GM18526 (cell line): ENCODE measurements around the gene MFSD12.

Experiments used
- POLR2A ChIP-seq: IDR thresholded peaks from 3 replicates; pipeline ENCODE4 v1.6.1; 2011; ENCODE audit not compliant: insufficient read length; ENCODE audit errors: extremely low read depth

MFSD12 gene

DNA sequence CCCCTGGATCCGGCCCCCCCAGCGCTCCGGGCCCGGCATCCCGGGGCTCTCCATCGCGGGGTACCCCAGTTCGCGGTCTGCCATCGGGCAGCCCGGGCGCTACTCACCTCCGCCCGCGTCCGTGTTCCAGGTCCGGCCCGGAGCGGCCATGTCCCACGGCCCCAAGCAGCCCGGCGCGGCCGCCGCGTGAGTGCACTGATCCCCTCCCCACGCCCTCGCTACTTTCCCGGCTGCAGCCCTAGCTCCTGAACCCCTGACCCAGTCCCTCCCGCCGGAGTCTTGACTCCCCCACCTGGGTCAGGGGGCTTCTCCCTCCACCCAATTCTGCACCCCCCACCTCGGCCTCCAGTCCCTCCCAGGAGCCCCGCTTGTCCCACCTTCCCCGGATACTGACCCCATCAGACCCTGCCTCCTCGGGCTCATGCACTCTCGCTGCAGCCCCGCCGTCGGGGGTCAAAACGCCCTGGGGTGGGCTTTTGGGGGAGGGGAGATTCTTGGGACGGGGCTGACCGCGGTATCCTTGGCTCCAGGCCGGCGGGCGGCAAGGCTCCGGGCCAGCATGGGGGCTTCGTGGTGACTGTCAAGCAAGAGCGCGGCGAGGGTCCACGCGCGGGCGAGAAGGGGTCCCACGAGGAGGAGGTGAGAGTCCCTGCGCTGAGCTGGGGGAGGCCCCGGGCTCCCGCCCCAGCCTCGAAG, 15.9 kb upstream of the MFSD12 start:
- no peak for TF ChIP-seq POLR2A

- no peak for TF ChIP-seq POLR2A
These were observed 15.4 kb upstream of the MFSD12 start, which contains the start of gene HMG20B for GRCh38 chr19:3572855-3573161. TSS of gene HMG20B (plus strand) at chr19:3572944. CDS start at chr19:3573310, 366 bp downstream.

- no peak for TF ChIP-seq POLR2A
These were observed 14.9 kb upstream of the MFSD12 start for GRCh38 chr19:3572132-3572854.

GRCh38 chr19:3570606-3571011, 13.2 kb upstream of the MFSD12 start:
- no peak for TF ChIP-seq POLR2A

- TF ChIP-seq POLR2A = no peak
These were observed 7.8 kb upstream of the MFSD12 start for GRCh38 chr19:3565139-3565538.

DNA sequence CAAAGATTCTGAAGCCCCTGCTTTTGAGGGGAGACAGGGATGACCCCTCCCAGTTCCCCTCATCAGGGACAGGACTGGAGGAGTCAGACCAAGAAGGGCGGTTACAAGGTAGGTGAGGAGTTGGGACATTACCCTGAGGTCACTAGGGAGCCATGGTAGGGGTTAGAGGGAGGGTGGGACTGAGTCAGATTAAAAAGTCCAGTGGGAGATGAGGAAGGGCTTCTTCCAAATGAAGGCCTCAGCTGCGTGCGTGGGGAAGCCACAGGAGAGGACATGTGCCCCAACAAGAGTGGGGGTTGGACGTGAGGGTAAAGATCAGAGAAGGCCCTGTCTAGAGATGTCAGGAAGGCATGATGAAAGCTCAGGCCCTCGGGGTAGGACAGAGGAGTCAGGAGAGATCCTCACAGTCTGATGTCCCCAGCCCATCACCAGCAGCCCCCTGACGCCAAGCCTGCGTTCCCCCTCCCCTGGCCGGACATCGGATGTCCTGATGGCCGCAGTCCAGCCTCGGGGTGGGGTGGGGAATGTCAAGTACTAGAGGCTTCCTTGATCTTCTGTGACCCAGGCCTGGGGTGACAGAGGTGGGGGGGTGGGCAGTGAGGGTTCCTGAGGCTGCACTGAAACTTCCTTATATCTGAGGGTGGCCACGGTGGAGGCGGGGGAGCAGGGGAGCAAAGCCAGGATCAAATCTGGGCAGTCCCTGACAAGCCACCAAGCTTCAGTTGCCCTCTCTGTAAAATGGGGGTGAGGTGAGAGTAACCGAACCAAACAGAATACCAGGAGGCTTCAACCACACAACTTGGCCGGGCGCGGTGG, 6.5 kb upstream of the MFSD12 start:
- TF ChIP-seq POLR2A = no peak

DNA sequence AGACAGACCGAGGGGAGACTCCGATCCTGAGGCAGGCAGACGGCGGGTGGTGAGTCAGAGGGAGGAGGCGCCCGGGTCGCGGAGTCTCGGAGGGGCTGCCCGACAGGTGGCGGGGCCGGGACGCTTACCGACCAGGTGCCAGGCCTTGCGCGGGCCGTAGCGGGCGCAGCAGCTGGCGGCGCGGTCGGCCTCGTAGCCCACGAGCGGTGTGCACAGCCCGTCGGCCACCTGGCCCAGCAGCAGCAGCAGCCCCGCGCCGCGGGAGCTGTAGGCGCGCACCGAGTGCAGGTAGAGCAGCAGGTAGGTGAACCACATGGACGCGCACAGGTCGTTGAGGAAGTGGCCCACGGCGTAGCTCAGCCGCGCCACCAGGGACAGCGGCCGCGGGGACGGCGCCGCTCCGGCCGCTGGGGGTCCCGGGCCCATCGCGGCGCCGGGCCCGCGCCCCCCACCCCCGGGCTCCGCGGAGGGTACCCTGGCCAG, 367 bp downstream of the MFSD12 start:
- no peak for TF ChIP-seq POLR2A

GRCh38 chr19:3556423-3556977, 886 bp downstream of the MFSD12 start:
- TF ChIP-seq POLR2A = no peak

GRCh38 chr19:3555653-3556422, 1.5 kb downstream of the MFSD12 start:
- no peak for TF ChIP-seq POLR2A

- no peak for TF ChIP-seq POLR2A
These were observed 2.9 kb downstream of the MFSD12 start for GRCh38 chr19:3554254-3555083.

- TF ChIP-seq POLR2A = no peak
These were observed 5.6 kb downstream of the MFSD12 start for GRCh38 chr19:3551792-3552095.

- TF ChIP-seq POLR2A = no peak
These were observed 6.2 kb downstream of the MFSD12 start for GRCh38 chr19:3550947-3551791.

GRCh38 chr19:3549816-3550215, 7.6 kb downstream of the MFSD12 start:
- no peak for TF ChIP-seq POLR2A
